RWPE2 (cell line): ENCODE data around the gene SNHG17.
"Not testable (repeated sequence)": the region's sequence is repeated elsewhere in the genome, so short reads cannot be mapped to it uniquely, and the experiment has no call there.

Experiments
- ATAC-seq: fragments of 200-7000 bp; cut with Tn5 transposase; 3 replicates; pipeline ENCODE4 v1.9.1; 2021; ENCODE audit warnings: low read depth
- DNase-seq: peaks from one replicate; pipeline ENCODE4 v3.0.0-alpha.2; 2020; ENCODE audit warnings: low spot score
- H3K27ac ChIP-seq: fragments of 450-650 bp; 2 replicates; pipeline ENCODE4 v1.5.1; 2017; ENCODE audit warnings: mild to moderate bottlenecking; ENCODE audit not compliant: poor library complexity, severe bottlenecking
- H3K27me3 ChIP-seq: fragments of 250-450 bp; sonication (Bioruptor Pico); 2 replicates; pipeline ENCODE4 v1.5.1; 2021; ENCODE audit warnings: mild to moderate bottlenecking, moderate library complexity; ENCODE audit not compliant: insufficient read depth, poor library complexity, severe bottlenecking
- H3K36me3 ChIP-seq: fragments of 250-450 bp; sonication (Bioruptor Pico); 2 replicates; pipeline ENCODE4 v1.5.1; 2020; ENCODE audit warnings: low read depth, mild to moderate bottlenecking, moderate library complexity
- H3K4me1 ChIP-seq: fragments of 250-450 bp; sonication (Bioruptor Pico); 2 replicates; pipeline ENCODE4 v1.5.1; 2021; ENCODE audit warnings: mild to moderate bottlenecking, moderate library complexity; ENCODE audit not compliant: insufficient read depth, poor library complexity, severe bottlenecking
- H3K4me3 ChIP-seq: fragments of 250-450 bp; sonication (Bioruptor Pico); 2 replicates; pipeline ENCODE4 v1.5.1; 2021; ENCODE audit warnings: mild to moderate bottlenecking, moderate library complexity; ENCODE audit not compliant: severe bottlenecking
- H3K9me3 ChIP-seq: fragments of 250-450 bp; sonication (Bioruptor Pico); 2 replicates; pipeline ENCODE4 v1.5.1; 2021; ENCODE audit warnings: mild to moderate bottlenecking, moderate library complexity; ENCODE audit not compliant: severe bottlenecking
- CTCF ChIP-seq: fragments of 450-650 bp; IDR thresholded peaks from one replicate; pipeline ENCODE4 v1.5.1; 2017; ENCODE audit warnings: mild to moderate bottlenecking, moderate library complexity; ENCODE audit not compliant: poor library complexity, severe bottlenecking

The SNHG17 gene

DNA sequence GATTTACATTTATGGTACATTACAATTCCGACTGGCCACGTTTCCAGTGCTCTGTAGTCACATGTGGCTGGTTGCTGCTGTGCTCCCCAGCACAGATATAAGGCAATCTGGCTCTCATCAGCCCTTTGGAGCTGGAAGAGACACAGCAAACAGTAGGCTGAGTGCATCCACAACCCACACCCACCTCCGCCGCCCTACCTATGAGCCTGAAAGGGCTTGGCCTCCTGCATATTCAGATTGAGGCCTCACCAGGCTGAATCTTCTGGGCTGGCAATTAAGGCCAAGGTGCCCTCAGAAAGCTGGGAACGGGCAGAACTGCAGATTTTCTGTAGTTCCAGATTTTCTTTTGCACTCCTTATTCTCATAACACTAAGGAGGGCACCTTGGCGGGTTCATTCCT, 2.7 kb upstream of the SNHG17 start:
- Histone ChIP-seq H3K4me3 (no peak overlapping the region), H3K27me3 (no peaks in the 10 kb centered on the region), H3K27ac (no peak overlapping the region), H3K4me1 (peaks cover 10% of the 10 kb centered on the region), H3K36me3 (peaks cover 22% of the 10 kb centered on the region), H3K9me3 (no peaks in the 10 kb centered on the region)
- TF ChIP-seq CTCF, result no peak
- DNase-seq (no peak), ATAC-seq (no peak)

DNA sequence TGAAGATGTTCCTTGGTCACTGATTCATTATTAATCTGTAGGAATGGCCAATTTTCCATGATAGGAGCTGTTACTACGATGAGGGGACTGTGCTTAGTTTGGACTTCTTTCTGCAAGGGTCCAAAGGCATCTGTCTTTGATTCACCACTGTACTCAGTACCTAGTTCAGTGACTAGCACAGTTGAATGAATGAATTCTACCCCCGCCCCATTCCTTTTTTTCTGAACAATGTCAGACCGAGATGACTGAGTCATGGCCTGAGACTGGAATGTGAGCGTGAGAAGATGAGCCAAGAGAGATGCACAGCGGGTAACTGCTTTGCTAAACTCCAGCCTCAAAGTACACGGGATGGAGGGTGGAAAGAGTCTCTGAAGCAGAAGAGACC, 419 bp upstream of the SNHG17 start:
- Histone ChIP-seq H3K4me1 (peaks cover 10% of the 10 kb centered on the region), H3K9me3 (no peaks in the 10 kb centered on the region), H3K27ac (peak overlapping the region; percentile 64), H3K36me3 (peaks cover 44% of the 10 kb centered on the region), H3K4me3 (peak overlapping the region; percentile 73), H3K27me3 (no peaks in the 10 kb centered on the region)
- DNase-seq, result no peak
- ATAC-seq, result peak; percentile 9; the same call in 2 of the 3 replicates
- TF ChIP-seq CTCF, result peak; percentile 100

DNA sequence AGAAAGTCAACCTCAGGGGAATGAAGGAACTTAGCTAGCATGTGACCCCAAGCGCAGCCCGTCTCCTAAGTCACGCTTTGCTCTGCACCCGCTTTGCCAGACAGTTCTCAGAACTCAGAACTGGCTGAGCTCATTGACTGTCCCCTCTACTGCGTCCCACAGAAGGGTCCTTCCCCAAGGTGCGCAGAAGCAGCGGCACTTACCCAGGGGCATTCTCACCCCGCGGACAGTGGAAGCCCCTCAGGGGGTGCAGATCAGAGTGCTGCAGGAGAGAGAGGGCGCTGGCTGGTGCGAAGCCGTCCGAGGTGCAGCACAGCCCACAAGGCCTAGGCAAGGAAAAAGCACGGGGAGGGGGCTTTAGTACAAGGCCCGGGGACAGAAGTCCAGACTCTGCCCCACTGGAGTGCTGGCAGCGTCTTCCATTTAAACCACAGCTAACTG, 807 bp downstream of the SNHG17 start:
- DNase-seq, result no peak
- peak; percentile 30 for ATAC-seq
- peaks cover 56% of the 10 kb centered on the region for H3K36me3 ChIP-seq

DNA sequence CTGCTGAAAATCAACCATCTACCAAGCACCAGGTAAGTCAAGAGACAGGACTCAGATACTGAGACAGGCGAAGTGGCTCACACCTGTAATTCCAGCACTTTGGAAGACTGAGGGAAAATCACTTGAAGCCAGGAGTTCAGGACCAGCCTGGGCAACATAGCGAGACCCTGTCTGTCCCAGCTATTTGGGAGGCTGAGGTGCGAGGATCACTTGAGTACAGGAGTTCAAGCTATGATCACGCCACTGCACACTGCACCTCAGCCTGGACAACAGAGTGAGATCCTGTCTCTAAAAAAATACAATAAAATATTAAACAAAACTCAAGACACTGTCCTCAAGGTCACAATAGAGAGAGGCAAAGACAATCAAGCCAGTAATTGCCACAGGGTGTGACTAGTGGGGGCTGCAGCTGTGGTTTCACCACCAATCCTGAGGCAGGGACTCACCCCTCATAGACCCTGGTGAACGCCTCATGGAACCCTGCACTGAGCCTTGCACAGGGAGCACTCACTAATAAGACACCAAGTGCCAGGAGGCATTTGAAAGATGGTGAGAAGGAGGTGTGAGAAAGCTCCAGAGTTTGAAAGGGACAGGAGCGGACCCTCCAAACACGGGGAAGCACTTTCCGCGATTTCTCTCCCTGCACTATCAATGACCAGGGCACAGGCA, 1.7 kb downstream of the SNHG17 start:
- TF ChIP-seq CTCF, result no peak
- no peak for DNase-seq

More for the DNA sequence above, 807 bp downstream of the SNHG17 start:
- Histone ChIP-seq H3K9me3 (no peaks in the 10 kb centered on the region), H3K27me3 (no peaks in the 10 kb centered on the region), H3K4me1 (peaks cover 10% of the 10 kb centered on the region), H3K27ac (peak overlapping the region; percentile 64), H3K4me3 (peak overlapping the region; percentile 73)
- TF ChIP-seq CTCF, result no peak

DNA sequence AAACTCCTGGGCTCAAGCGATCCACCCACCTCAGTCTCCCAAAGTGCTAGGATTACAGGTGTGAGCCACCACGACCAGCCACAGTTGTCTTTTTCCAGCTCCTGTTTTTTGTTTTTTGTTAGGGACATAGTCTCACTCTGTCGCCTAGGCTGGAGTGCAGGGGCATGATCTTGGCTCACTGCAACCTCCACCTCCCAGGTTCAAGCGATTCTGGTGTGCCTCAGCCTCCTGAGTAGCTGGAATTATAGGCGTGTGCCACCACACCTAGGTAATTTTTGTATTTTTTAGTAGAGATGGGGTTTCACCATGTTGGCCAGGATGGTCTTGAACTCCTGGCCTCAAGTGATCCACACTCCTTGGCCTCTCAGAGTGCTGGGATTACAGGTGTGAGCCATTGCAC, 2.3 kb downstream of the SNHG17 start:
- not testable (repeated sequence) for H3K27ac ChIP-seq, ATAC-seq, H3K9me3 ChIP-seq, H3K4me1 ChIP-seq, H3K4me3 ChIP-seq, H3K27me3 ChIP-seq, DNase-seq
- H3K36me3 ChIP-seq, result peaks cover 71% of the 10 kb centered on the region

More for the DNA sequence above, 1.7 kb downstream of the SNHG17 start:
- ATAC-seq, result no peak
- peak overlapping the region; percentile 73 for H3K4me3 ChIP-seq
- peak overlapping the region; percentile 64 for H3K27ac ChIP-seq
- no peaks in the 10 kb centered on the region for H3K27me3 ChIP-seq
- peaks cover 65% of the 10 kb centered on the region for H3K36me3 ChIP-seq
- H3K9me3 ChIP-seq, result no peaks in the 10 kb centered on the region
- H3K4me1 ChIP-seq, result peaks cover 10% of the 10 kb centered on the region
